ENCODE measurements around the gene STK39. TPM values are rescaled to one million over a fixed set of nuclear protein-coding genes. Genes with fewer than 3 reads are reported as not detected.
A peak's percentile ranks its signal among the peaks of the same experiment; 100 is the strongest.

STK39 gene
- total RNA-seq, 1 experiment from 2014 or later, result 56.9 TPM

DNA sequence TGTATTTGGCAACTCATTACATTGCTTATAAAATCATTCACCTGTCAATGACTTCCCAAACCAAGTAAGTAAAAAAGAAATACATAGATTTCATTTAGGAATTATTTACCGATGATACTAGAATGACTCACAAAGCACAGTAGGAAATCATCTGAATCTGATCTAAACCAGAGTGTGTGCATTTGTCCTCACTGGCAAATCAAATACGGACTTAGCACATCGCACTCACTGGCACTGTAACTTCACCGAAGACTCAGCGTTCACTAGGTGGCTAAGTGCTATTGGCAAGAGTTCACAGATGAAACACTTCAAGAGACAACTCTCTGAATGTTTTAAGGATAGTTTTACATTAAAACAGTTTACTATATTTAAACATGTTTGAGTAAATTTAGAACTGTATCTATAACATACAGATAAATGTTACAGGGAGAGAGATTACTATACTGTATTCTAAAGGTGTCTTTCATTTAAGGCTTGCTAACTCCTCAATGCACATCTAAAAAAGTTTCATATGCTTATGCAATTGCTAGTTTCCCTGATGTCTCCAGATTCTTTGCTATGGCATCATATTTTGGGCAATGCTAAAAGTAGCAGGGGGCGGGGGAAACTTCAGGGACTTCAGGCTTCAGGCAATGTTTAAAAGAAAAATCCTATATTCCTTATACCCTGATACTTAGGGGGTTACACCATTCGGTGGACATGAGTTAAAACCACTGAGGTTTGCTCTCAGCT, 48.8 kb downstream of the STK39 start:
- Histone ChIP-seq H3K79me2 (ENCODE audit: low read length) (peaks cover 91% of the 10 kb centered on the region), H3K4me1 (ENCODE audit: low read length) (peaks cover 23% of the 10 kb centered on the region), H3K27me3 (ENCODE audit: low read length) (no peaks in the 10 kb centered on the region), H3K9ac (ENCODE audit: low read length) (no peak overlapping the region), H4K20me1 (ENCODE audit: insufficient read depth, low read depth, low read length) (no peaks in the 10 kb centered on the region), H3K27ac (ENCODE audit: low read length) (no peak overlapping the region), H2AFZ (ENCODE audit: low read length) (no peak overlapping the region), H3K9me2 (replicated peaks; ENCODE audit: insufficient read depth, low read length) (no peaks in the 10 kb centered on the region), H3K9me3 (ENCODE audit: low read length) (no peaks in the 10 kb centered on the region), H3K36me3 (ENCODE audit: insufficient read depth, low read length) (no peaks in the 10 kb centered on the region), H3K4me2 (ENCODE audit: low read depth, low read length, poor library complexity, severe bottlenecking) (no peak overlapping the region), H3K4me3 (ENCODE audit: low read length) (no peak overlapping the region)
- no peak for DNase-seq

DNA sequence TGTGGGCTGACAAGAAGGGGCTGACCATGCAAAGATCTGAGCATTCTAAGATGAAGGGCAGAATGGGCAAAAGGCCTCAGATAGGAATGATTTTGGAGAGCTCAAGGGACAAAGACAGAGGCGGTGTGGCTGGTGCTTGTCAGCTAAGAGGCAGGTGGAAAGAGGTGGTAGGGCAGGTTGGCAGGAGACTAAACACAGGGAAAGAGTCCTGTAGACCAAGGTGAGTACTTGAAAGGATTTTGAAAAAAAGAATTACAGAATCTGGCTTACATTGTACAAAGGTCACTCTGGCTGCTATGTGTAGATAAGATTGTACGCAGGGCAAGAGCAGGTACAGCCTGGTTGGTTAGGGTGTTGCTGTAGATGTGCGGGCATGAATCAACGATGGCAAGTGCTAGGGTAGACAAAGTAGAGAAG, 50.6 kb downstream of the STK39 start:
- Histone ChIP-seq H3K9me3 (ENCODE audit: low read length) (no peaks in the 10 kb centered on the region), H2AFZ (ENCODE audit: low read length) (no peak overlapping the region), H3K9me2 (replicated peaks; ENCODE audit: insufficient read depth, low read length) (no peaks in the 10 kb centered on the region), H3K4me3 (ENCODE audit: low read length) (no peak overlapping the region), H3K27ac (ENCODE audit: low read length) (no peak overlapping the region), H3K36me3 (ENCODE audit: insufficient read depth, low read length) (no peaks in the 10 kb centered on the region), H3K4me2 (ENCODE audit: low read depth, low read length, poor library complexity, severe bottlenecking) (no peak overlapping the region), H3K4me1 (ENCODE audit: low read length) (peaks cover 33% of the 10 kb centered on the region), H4K20me1 (ENCODE audit: insufficient read depth, low read depth, low read length) (no peaks in the 10 kb centered on the region), H3K9ac (ENCODE audit: low read length) (no peak overlapping the region), H3K79me2 (ENCODE audit: low read length) (peaks cover 93% of the 10 kb centered on the region), H3K27me3 (ENCODE audit: low read length) (no peaks in the 10 kb centered on the region)
- DNase-seq, result no peak

DNA sequence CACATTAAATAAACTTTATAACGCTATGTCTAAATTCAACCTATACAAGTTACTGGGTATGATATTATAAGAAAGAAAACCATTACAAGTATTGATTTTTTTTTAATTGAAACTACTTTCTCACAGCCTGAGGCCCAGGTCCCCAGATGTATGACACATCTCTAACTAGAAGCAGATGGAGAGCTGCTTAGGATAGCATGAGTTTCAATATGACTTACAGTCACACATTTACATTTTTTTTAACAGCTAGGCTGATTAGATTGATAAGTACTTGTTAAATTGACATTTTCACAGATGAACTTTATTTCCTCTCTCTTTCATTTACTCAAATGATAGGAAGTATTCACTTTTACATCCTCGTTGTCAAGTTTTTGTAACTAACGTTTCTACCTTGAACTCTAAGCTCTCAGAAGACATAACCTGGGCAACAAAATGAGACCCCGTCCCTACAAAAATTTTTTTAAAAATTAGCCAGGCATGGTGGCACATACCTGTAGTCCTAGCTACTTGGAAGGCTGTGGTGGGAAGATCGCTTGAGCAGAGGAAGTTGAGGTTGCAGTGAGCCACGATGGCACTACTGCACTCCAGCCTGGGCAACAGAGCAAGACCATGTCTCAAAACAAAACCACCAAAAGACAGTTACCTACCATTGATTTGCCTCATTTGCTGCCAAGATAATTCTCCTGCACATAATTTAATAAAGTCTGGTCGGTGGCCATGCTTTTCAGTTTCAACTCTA, 52.4 kb downstream of the STK39 start:
- H3K9me3 ChIP-seq (ENCODE audit: low read length), result no peaks in the 10 kb centered on the region
- peaks cover 33% of the 10 kb centered on the region for H3K4me1 ChIP-seq (ENCODE audit: low read length)
- no peaks in the 10 kb centered on the region for H3K9me2 ChIP-seq (replicated peaks; ENCODE audit: insufficient read depth, low read length)
- no peak for DNase-seq
- no peaks in the 10 kb centered on the region for H4K20me1 ChIP-seq (ENCODE audit: insufficient read depth, low read depth, low read length)
- no peak overlapping the region for H2AFZ ChIP-seq (ENCODE audit: low read length)
- H3K4me3 ChIP-seq (ENCODE audit: low read length), result no peak overlapping the region
- peak overlapping the region; percentile 29 for H3K4me2 ChIP-seq (ENCODE audit: low read depth, low read length, poor library complexity, severe bottlenecking)
- H3K27me3 ChIP-seq (ENCODE audit: low read length), result no peaks in the 10 kb centered on the region
- no peaks in the 10 kb centered on the region for H3K36me3 ChIP-seq (ENCODE audit: insufficient read depth, low read length)
- H3K79me2 ChIP-seq (ENCODE audit: low read length), result peaks cover 95% of the 10 kb centered on the region
- H3K9ac ChIP-seq (ENCODE audit: low read length), result 0 out of 2 replicates have a peak overlapping the region, but pooled peaks have one; percentile 2
- H3K27ac ChIP-seq (ENCODE audit: low read length), result peak overlapping the region; percentile 60

DNA sequence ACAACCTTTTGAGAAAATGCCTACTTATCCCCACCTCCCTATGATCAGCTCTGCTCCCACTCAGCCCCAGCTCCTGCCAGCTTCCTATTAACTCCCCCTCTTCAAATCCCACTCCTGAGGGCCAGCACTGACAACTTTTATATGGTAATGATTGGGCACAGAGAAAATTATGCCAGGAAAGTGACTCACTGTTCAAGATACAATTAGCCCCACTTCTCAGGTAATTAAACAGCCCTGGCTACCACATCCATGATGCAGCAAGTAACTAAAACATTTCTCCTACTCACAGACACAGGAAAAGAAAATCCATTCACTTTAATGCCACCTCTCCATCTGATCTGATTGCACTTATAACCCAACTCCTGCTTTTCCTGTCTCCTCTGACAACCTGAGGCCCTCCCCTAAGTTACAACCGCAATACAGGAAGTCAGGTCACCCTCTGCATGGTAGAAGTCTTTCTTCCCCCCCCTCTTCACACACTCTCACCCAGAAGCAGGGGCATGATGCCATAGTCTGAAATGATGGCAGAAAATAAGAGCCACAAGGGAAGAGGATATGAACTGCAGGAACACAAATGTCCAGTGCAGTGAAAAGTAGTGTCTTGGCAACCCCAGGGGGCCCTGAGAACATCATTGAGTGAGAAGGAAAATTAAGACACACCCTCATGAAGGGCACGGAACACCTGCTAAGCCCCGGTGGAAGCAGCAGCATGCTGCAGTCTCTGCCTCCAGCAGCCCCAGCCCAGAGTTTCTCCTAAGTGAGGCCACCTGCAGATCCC, 54.4 kb downstream of the STK39 start:
- Histone ChIP-seq H3K27ac (ENCODE audit: low read length) (peak overlapping the region; percentile 59), H3K4me2 (ENCODE audit: low read depth, low read length, poor library complexity, severe bottlenecking) (peak overlapping the region; percentile 31), H3K36me3 (ENCODE audit: insufficient read depth, low read length) (no peaks in the 10 kb centered on the region), H3K9me2 (replicated peaks; ENCODE audit: insufficient read depth, low read length) (no peaks in the 10 kb centered on the region), H3K9ac (ENCODE audit: low read length) (peak overlapping the region; percentile 49), H3K79me2 (ENCODE audit: low read length) (peaks cover 95% of the 10 kb centered on the region), H3K4me1 (ENCODE audit: low read length) (peaks cover 33% of the 10 kb centered on the region), H2AFZ (ENCODE audit: low read length) (no peak overlapping the region), H3K9me3 (ENCODE audit: low read length) (no peaks in the 10 kb centered on the region), H3K4me3 (ENCODE audit: low read length) (peak overlapping the region; percentile 30; the same call in 1 of the 2 replicates), H4K20me1 (ENCODE audit: insufficient read depth, low read depth, low read length) (no peaks in the 10 kb centered on the region), H3K27me3 (ENCODE audit: low read length) (no peaks in the 10 kb centered on the region)
- DNase-seq, result peak; percentile 63

DNA sequence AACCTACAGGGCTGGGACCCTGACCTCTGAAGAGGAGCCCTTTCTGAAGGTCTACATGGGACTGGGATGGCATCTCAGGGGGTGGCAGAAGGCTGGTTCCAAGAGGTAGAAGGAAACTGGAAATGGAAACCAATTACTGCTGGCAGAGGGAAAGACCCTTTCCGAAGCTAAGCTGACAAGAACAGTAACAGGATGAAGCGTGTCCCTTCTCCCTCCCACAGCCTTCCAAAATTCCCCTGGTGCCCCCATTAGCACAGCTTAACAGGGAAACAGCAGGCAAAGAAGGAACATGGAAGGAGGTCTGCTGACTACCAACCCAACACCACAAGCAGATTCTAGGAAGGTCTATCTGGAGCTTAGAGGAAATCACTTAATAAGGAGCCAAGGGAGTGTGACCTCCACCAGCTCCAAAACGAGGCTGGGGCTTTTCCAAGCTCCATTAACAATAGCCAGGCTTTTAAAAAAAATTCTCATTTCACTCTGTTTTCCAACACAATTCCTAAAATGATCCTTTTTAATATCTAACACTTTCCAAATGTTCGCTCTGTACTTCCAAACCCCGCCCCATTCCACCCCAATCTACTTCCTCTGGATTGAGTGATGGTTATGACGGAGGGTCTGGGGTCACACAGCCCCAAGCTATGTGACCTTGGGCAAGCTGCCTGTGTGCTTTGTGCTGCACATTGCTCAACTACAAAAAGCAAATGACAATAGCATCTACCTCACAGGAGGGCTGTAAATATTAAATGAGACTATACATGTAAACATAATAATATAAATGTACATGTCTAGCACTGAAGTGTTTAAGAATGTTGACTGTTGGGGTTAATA, 55.2 kb downstream of the STK39 start:
- Histone ChIP-seq H3K9me2 (replicated peaks; ENCODE audit: insufficient read depth, low read length) (no peaks in the 10 kb centered on the region), H3K4me3 (ENCODE audit: low read length) (no peak overlapping the region), H3K9me3 (ENCODE audit: low read length) (no peaks in the 10 kb centered on the region), H3K4me1 (ENCODE audit: low read length) (peaks cover 40% of the 10 kb centered on the region), H4K20me1 (ENCODE audit: insufficient read depth, low read depth, low read length) (no peaks in the 10 kb centered on the region), H3K36me3 (ENCODE audit: insufficient read depth, low read length) (no peaks in the 10 kb centered on the region), H3K27me3 (ENCODE audit: low read length) (no peaks in the 10 kb centered on the region), H3K79me2 (ENCODE audit: low read length) (peaks cover 97% of the 10 kb centered on the region), H3K27ac (ENCODE audit: low read length) (no peak overlapping the region), H3K9ac (ENCODE audit: low read length) (no peak overlapping the region), H2AFZ (ENCODE audit: low read length) (no peak overlapping the region), H3K4me2 (ENCODE audit: low read depth, low read length, poor library complexity, severe bottlenecking) (no peak overlapping the region)
- DNase-seq, result no peak

DNA sequence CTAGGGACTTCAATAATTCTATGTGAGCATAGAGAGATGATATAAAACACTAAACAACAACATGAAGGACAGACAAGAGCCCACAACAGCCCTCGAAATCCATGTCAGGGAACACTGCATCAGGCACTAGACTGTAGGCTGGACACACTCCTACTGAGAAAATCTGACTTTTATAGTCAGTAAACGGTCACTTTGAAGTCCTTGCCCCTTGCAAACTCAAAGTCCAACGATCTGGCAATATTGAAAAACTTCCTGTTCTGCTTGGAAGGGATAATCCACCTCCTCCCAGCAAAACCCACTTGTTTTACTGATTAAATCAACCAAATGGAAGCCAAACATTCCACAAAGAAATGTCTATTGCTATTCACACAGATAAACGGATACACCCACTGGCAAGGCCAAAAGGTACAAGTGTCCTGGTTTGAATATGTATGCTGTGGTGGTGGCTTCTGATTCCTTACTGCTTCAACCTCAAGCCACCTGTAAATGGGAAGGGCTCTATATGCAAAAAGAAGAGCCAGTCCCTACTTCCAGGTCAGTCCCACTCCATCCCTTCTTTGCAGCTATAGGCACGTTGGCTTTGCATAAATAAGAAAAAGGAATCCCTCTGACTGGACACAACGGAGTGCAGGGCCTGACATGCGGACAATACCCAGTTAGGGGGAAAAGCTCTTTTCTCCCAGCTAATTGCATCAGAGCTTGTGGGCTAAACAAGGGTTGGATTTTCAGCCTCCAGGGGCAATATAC, 56.6 kb downstream of the STK39 start:
- peaks cover 49% of the 10 kb centered on the region for H3K4me1 ChIP-seq (ENCODE audit: low read length)
- H3K79me2 ChIP-seq (ENCODE audit: low read length), result peaks cover 96% of the 10 kb centered on the region

DNA sequence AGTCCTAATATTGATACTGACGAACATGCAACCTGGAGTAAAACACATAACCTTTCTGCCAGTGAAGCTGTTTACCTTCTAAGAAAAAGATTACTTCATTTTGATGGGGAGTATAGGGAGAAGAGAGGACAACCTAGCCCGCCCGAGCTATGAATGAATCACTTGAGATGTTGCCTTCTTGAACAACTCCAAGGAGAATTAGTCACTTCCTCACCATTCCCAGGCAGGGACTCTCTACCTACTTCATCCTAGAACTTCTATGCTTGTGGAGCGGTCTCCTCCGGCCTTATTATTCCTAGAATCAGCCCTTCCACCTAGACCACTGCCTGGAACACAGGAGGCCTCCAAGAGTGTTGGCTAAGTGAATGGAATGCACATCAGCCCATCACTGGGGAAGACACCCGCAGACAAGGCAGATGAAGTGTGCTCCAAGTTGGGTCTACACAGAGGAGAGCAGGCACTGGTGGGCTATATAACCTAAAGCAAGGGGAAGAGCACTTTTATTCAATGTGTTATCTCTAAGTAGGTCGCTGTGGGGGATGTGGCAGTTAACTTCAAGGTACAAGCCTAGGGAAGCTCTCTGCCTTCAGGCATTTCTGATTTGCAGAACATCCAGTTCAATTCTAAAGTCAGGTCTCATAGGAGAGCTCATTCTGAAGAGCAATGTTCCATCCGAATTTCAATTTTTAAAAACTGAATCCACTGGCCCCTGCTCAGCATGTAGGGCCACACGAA, 57.4 kb downstream of the STK39 start:
- H2AFZ ChIP-seq (ENCODE audit: low read length), result no peak overlapping the region
- H3K9me2 ChIP-seq (replicated peaks; ENCODE audit: insufficient read depth, low read length), result no peaks in the 10 kb centered on the region
- no peaks in the 10 kb centered on the region for H3K27me3 ChIP-seq (ENCODE audit: low read length)
- peaks cover 49% of the 10 kb centered on the region for H3K4me1 ChIP-seq (ENCODE audit: low read length)
- no peak for DNase-seq
- H3K79me2 ChIP-seq (ENCODE audit: low read length), result peaks cover 97% of the 10 kb centered on the region
- no peak overlapping the region for H3K27ac ChIP-seq (ENCODE audit: low read length)
- no peak overlapping the region for H3K9ac ChIP-seq (ENCODE audit: low read length)
- H4K20me1 ChIP-seq (ENCODE audit: insufficient read depth, low read depth, low read length), result no peaks in the 10 kb centered on the region
- no peaks in the 10 kb centered on the region for H3K9me3 ChIP-seq (ENCODE audit: low read length)
- no peak overlapping the region for H3K4me2 ChIP-seq (ENCODE audit: low read depth, low read length, poor library complexity, severe bottlenecking)
- no peak overlapping the region for H3K4me3 ChIP-seq (ENCODE audit: low read length)
- H3K36me3 ChIP-seq (ENCODE audit: insufficient read depth, low read length), result no peaks in the 10 kb centered on the region

More for the DNA sequence above, 56.6 kb downstream of the STK39 start:
- no peak for DNase-seq
- no peak overlapping the region for H3K9ac ChIP-seq (ENCODE audit: low read length)
- H3K9me3 ChIP-seq (ENCODE audit: low read length), result no peaks in the 10 kb centered on the region
- H2AFZ ChIP-seq (ENCODE audit: low read length), result no peak overlapping the region
- no peaks in the 10 kb centered on the region for H3K27me3 ChIP-seq (ENCODE audit: low read length)
- H3K9me2 ChIP-seq (replicated peaks; ENCODE audit: insufficient read depth, low read length), result no peaks in the 10 kb centered on the region
- H4K20me1 ChIP-seq (ENCODE audit: insufficient read depth, low read depth, low read length), result no peaks in the 10 kb centered on the region
- no peak overlapping the region for H3K27ac ChIP-seq (ENCODE audit: low read length)
- no peaks in the 10 kb centered on the region for H3K36me3 ChIP-seq (ENCODE audit: insufficient read depth, low read length)
- H3K4me2 ChIP-seq (ENCODE audit: low read depth, low read length, poor library complexity, severe bottlenecking), result no peak overlapping the region
- no peak overlapping the region for H3K4me3 ChIP-seq (ENCODE audit: low read length)

Data from Karpas-422 (cell line).